ENCODE data around the gene ATP11C. TPM values are rescaled to one million over a fixed set of nuclear protein-coding genes. Genes with fewer than 3 reads are reported as not detected.

Gene ATP11C
- polyA plus RNA-seq, 3 donors: 1.6 to 6.7 (median 2.5) TPM

- Histone ChIP-seq H3K4me3 (replicated peaks in 1 of 3; ENCODE audit: low read depth in 2 of 3, low read length in 3 of 3) (no peak overlapping the region), H3K27ac (ENCODE audit: low read depth in 1 of 2, low read length in 2 of 2) (no peak overlapping the region), H3K9ac (ENCODE audit: insufficient read depth, low read length, poor library complexity, severe bottlenecking) (no peak overlapping the region), H4K20me1 (ENCODE audit: insufficient read depth, low read length) (no peaks in the 10 kb centered on the region), H3K4me2 (replicated peaks; ENCODE audit: extremely low read depth, low read length, poor library complexity, severe bottlenecking) (no peak overlapping the region), H3K9me3 (replicated peaks in 1 of 2; ENCODE audit: control insufficient read depth in 1 of 2, insufficient read depth in 1 of 2, low read length in 2 of 2) (no peaks in the 10 kb centered on the region), H2AFZ (ENCODE audit: insufficient read depth, low read depth, low read length, poor library complexity, severe bottlenecking) (no peak overlapping the region), H3K79me2 (ENCODE audit: insufficient read depth, low read length) (no peaks in the 10 kb centered on the region), H3K4me1 (ENCODE audit: control insufficient read depth in 1 of 2, insufficient read depth in 2 of 2, low read length in 2 of 2) (no peaks in the 10 kb centered on the region), H3K36me3 (replicated peaks in 1 of 2; ENCODE audit: control insufficient read depth in 1 of 2, insufficient read depth in 2 of 2, low read length in 2 of 2) (peaks cover 19 to 72% of the 10 kb centered on the region in 2 donors), H3K27me3 (ENCODE audit: control insufficient read depth in 2 of 2, insufficient read depth in 2 of 2, low read length in 2 of 2) (no peaks in the 10 kb centered on the region)
- DNase-seq: no peak
- Mint-ChIP-seq H3K36me3 (peaks cover 41 to 48% of the 10 kb centered on the region in 2 donors), H3K27me3 (ENCODE audit: low read depth in 3 of 3) (peaks cover 0 to 2% (median 0%) of the 10 kb centered on the region in 3 donors), H3K4me3 (no peak overlapping the region), H3K4me1 (no peaks in the 10 kb centered on the region), H3K27ac (no peak overlapping the region), H3K9me3 (no peaks in the 10 kb centered on the region)
- intact Hi-C loops (cut with micrococcal nuclease): no loop called here
- WGBS (ENCODE audit: insufficient coverage): no CpG with 5 or more reads among the region's 1 CpG
- no peak for TF ChIP-seq CTCF (IDR thresholded peaks at IDR 0.05)
These were observed 148.0 kb downstream of the ATP11C start for GRCh38 chrX:139784807-139785206.

- H3K27me3 Mint-ChIP-seq (ENCODE audit: low read depth in 3 of 3): no peaks in the 10 kb centered on the region
- peaks cover 42 to 54% of the 10 kb centered on the region in 2 donors for H3K36me3 Mint-ChIP-seq
- no peak overlapping the region for H2AFZ ChIP-seq (ENCODE audit: insufficient read depth, low read depth, low read length, poor library complexity, severe bottlenecking)
- no peak overlapping the region for H3K4me2 ChIP-seq (replicated peaks; ENCODE audit: extremely low read depth, low read length, poor library complexity, severe bottlenecking)
- no peaks in the 10 kb centered on the region for H3K27me3 ChIP-seq (ENCODE audit: control insufficient read depth in 2 of 2, insufficient read depth in 2 of 2, low read length in 2 of 2)
- H3K4me1 Mint-ChIP-seq: no peaks in the 10 kb centered on the region
- H4K20me1 ChIP-seq (ENCODE audit: insufficient read depth, low read length): no peaks in the 10 kb centered on the region
- H3K9ac ChIP-seq (ENCODE audit: insufficient read depth, low read length, poor library complexity, severe bottlenecking): no peak overlapping the region
- H3K4me3 ChIP-seq (replicated peaks in 1 of 3; ENCODE audit: low read depth in 2 of 3, low read length in 3 of 3): no peak overlapping the region
- no peak for DNase-seq
- H3K27ac ChIP-seq (ENCODE audit: low read depth in 1 of 2, low read length in 2 of 2): no peak overlapping the region
- intact Hi-C loops (cut with micrococcal nuclease): no loop called here
- no peak overlapping the region for H3K27ac Mint-ChIP-seq
- TF ChIP-seq CTCF (IDR thresholded peaks at IDR 0.05): no peak
- no peak overlapping the region for H3K4me3 Mint-ChIP-seq
- H3K79me2 ChIP-seq (ENCODE audit: insufficient read depth, low read length): no peaks in the 10 kb centered on the region
- no peaks in the 10 kb centered on the region for H3K9me3 ChIP-seq (replicated peaks in 1 of 2; ENCODE audit: control insufficient read depth in 1 of 2, insufficient read depth in 1 of 2, low read length in 2 of 2)
- no peaks in the 10 kb centered on the region for H3K9me3 Mint-ChIP-seq
- no peaks in the 10 kb centered on the region for H3K4me1 ChIP-seq (ENCODE audit: control insufficient read depth in 1 of 2, insufficient read depth in 2 of 2, low read length in 2 of 2)
- H3K36me3 ChIP-seq (replicated peaks in 1 of 2; ENCODE audit: control insufficient read depth in 1 of 2, insufficient read depth in 2 of 2, low read length in 2 of 2): peaks cover 19 to 63% of the 10 kb centered on the region in 2 donors
- no CpG with 5 or more reads among the region's 1 CpG for WGBS (ENCODE audit: insufficient coverage)
These were observed 148.9 kb downstream of the ATP11C start for GRCh38 chrX:139783959-139784358.
